Endothelial cell of umbilical vein (primary cell): Measurements from ENCODE around the gene COQ8A. TPM values are rescaled to one million over a fixed set of nuclear protein-coding genes. Genes with fewer than 3 reads are reported as not detected.

Experiments used
- Bru-seq: library from RNA; stranded (reverse); fragments of 400-500 nt; gene quantifications from one replicate; lab custom pipeline; 2021; lab: Mats Ljungman, UMichigan
- BruChase-seq, 2 experiments: library from RNA; stranded (reverse); fragments of 400-500 nt; gene quantifications; one replicate each; lab custom pipeline; 2021; lab: Mats Ljungman, UMichigan
- BruUV-seq: library from RNA; stranded (reverse); fragments of 400-500 nt; replicated peaks from 2 replicates; lab custom pipeline; 2021; lab: Mats Ljungman, UMichigan
- CTCF ChIA-PET: fragments of 300-600, 350-600 bp; sonication (Branson Sonifier 250); formaldehyde crosslinking; loops from one replicate; lab custom pipeline; 2021; ENCODE audit warnings: antibody characterized with exemption, inconsistent platforms; lab: Charles Lee
- POLR2A ChIA-PET: fragments of 300-600, 350-600 bp; sonication (Branson Sonifier 250); formaldehyde crosslinking; loops from one replicate; lab custom pipeline; 2021; ENCODE audit warnings: antibody characterized with exemption, inconsistent platforms; lab: Charles Lee
- DNase-seq: peaks from one replicate; pipeline ENCODE4 v3.0.0-alpha.2; 2011; ENCODE audit warnings: low read depth, low spot score
- FAIRE-seq: peaks from 2 replicates; lab custom pipeline; 2011; peaks lifted over from hg19 to GRCh38; lab: Jason Lieb, UNC
- H2AFZ ChIP-seq: 2 replicates; pipeline ENCODE4 v1.6.0; 2012; ENCODE audit warnings: low read depth, low read length, control low read depth, inconsistent platforms
- H3K27ac ChIP-seq: 2 replicates; pipeline ENCODE4 v1.5.1; 2011; ENCODE audit warnings: low read depth, mild to moderate bottlenecking, control low read depth, low read length, moderate library complexity; ENCODE audit not compliant: insufficient read depth
- H3K27me3 ChIP-seq, 2 experiments: 2 replicates each; pipeline versions ENCODE4 v1.6.0 to v1.6.1; 2011; ENCODE audit warnings: low read length in 2 of 2, mixed read lengths in 1 of 2; ENCODE audit not compliant: control insufficient read depth in 2 of 2, insufficient read depth in 2 of 2
- H3K36me3 ChIP-seq, 2 experiments: 2 replicates in 1 of 2; 3 replicates in 1 of 2; pipeline ENCODE4 v1.5.1; 2011; ENCODE audit warnings: low read length in 2 of 2, mild to moderate bottlenecking in 1 of 2, moderate library complexity in 1 of 2; ENCODE audit not compliant: control insufficient read depth in 2 of 2, insufficient read depth in 2 of 2; ENCODE audit errors: extremely low read depth in 1 of 2
- H3K4me1 ChIP-seq: 3 replicates; pipeline ENCODE4 v1.5.1; 2011; ENCODE audit warnings: mild to moderate bottlenecking, low read length; ENCODE audit not compliant: control insufficient read depth, insufficient read depth; ENCODE audit errors: extremely low read depth
- H3K4me2 ChIP-seq: 2 replicates; pipeline ENCODE4 v1.6.1; 2011; ENCODE audit warnings: low read length, control low read depth, mixed read lengths; ENCODE audit not compliant: insufficient read depth
- H3K4me3 ChIP-seq, 3 experiments: fragments of 200-600 bp in 1 of 3; sonication (generic), shearing (Covaris generic) in 1 of 3; replicated peaks in 1 of 3; 2 replicates each; pipeline ENCODE4 v1.5.1; 2011 to 2016; ENCODE audit warnings: control low read depth in 3 of 3, low read length in 3 of 3, mild to moderate bottlenecking in 2 of 3, inconsistent platforms in 1 of 3, low read depth in 1 of 3, moderate library complexity in 1 of 3; ENCODE audit not compliant: insufficient read depth in 1 of 3
- H3K79me2 ChIP-seq: 2 replicates; pipeline ENCODE4 v1.6.0; 2012; ENCODE audit warnings: low read length, inconsistent platforms; ENCODE audit not compliant: control insufficient read depth, insufficient read depth
- H3K9ac ChIP-seq: replicated peaks from 2 replicates; pipeline ENCODE3; 2011; ENCODE audit warnings: low read length, control low read depth; ENCODE audit not compliant: insufficient read depth; ENCODE audit errors: extremely low read depth
- H3K9me1 ChIP-seq: replicated peaks from 3 replicates; pipeline ENCODE4 v1.6.0; 2011; ENCODE audit warnings: mild to moderate bottlenecking, low read length; ENCODE audit not compliant: control insufficient read depth, insufficient read depth; ENCODE audit errors: extremely low read depth
- H3K9me3 ChIP-seq: replicated peaks from 2 replicates; pipeline ENCODE4 v1.5.1; 2012; ENCODE audit warnings: low read length, inconsistent platforms; ENCODE audit not compliant: control insufficient read depth, insufficient read depth
- H4K20me1 ChIP-seq: replicated peaks from 2 replicates; pipeline ENCODE3; 2011; ENCODE audit warnings: mild to moderate bottlenecking, low read length; ENCODE audit not compliant: control insufficient read depth, insufficient read depth; ENCODE audit errors: extremely low read depth
- GATA2 ChIP-seq: IDR thresholded peaks from 2 replicates; pipeline ENCODE4 v1.7.0; 2011; ENCODE audit warnings: low read depth, mild to moderate bottlenecking, moderate library complexity, mixed read lengths, low read length; ENCODE audit not compliant: insufficient read length, insufficient read depth
- POLR2AphosphoS5 ChIP-seq: IDR thresholded peaks from 2 replicates; pipeline ENCODE4 v1.6.1; 2012; ENCODE audit warnings: low read depth, mild to moderate bottlenecking, control low read depth, low read length, moderate library complexity; ENCODE audit not compliant: insufficient read depth
- dilution Hi-C: fragments of 300-500 bp; cut with MboI; formaldehyde crosslinking; loops from one replicate; pipeline ENCODE4 v1.15.0; 2019; ENCODE audit warnings: low sequenced_read_pairs; ENCODE audit not compliant: extremely low pct_ligation_motif_present
- intact Hi-C: fragments of 100-400 bp; cut with micrococcal nuclease; formaldehyde crosslinking; loops from one replicate; pipeline ENCODE4 v1.10.0; 2022
- long read RNA-seq: library from polyadenylated mRNA; stranded (forward); transcript quantifications from one replicate; pipeline ENCODE4 v2.0.0, GENCODE V29; 2021
- polyA minus RNA-seq, 3 experiments: library from RNA; depleted of rRNA, polyadenylated mRNA; stranded (reverse); fragments of >200 nt; gene quantifications; 1 replicate in 1 of 3; 2 replicates in 2 of 3; pipeline ENCODE4 v1.2.3, GENCODE V29; 2011
- polyA plus RNA-seq, 4 experiments: library from polyadenylated mRNA; depleted of rRNA in 3 of 4; stranded (reverse) in 3 of 4; unstranded in 1 of 4; fragments of >200 nt; gene quantifications; 2 replicates each; pipeline versions ENCODE4 v1.2.1 to v1.2.3, GENCODE V29; 2011 to 2012; ENCODE audit warnings: missing spikeins in 1 of 4
- total RNA-seq: library from RNA; stranded (reverse); gene quantifications from 2 replicates; pipeline ENCODE4 v1.2.3, GENCODE V29; 2021
- TF ChIP-seq, protein P1 (sequence below): IDR thresholded peaks from 2 replicates; pipeline ENCODE4 v1.6.1; 2011; ENCODE audit not compliant: insufficient read depth, insufficient read length

The COQ8A gene
- total RNA-seq, result 7.3 and 9.4 TPM in 2 replicates
- polyA plus RNA-seq, result 5.7 and 6.8 TPM in 2 replicates
- 4.5 and 5.3 TPM in 2 replicates for polyA plus RNA-seq (2011; cell fraction: cytosol; rRNA removed)
- polyA plus RNA-seq (2011; cell fraction: nucleus; rRNA removed), result 14.8 and 14.9 TPM in 2 replicates
- 4.5 and 6.5 TPM in 2 replicates for polyA plus RNA-seq (2012)
- polyA minus RNA-seq, result 5.6 and 6.3 TPM in 2 replicates
- polyA minus RNA-seq (2011; cell fraction: cytosol; rRNA and poly(A)+ RNA removed), result 11.8 TPM
- 3.5 and 4.9 TPM in 2 replicates for polyA minus RNA-seq (2011; cell fraction: nucleus; rRNA and poly(A)+ RNA removed)
- Bru-seq, nascent RNA, result percentile 34 among the genes with signal in this experiment
- BruChase-seq, experiment 1, labeled RNA remaining after a 6-hour chase, result percentile 38 among the genes with signal in this experiment
- percentile 36 among the genes with signal in this experiment for BruChase-seq, experiment 2, labeled RNA remaining after a 2-hour chase
- long read RNA-seq, transcript COQ8A-201 (15 exons, 2,872 nt), result major isoform, 9 of 10 reads
- long read RNA-seq, partial matches to known transcripts, result 0 of 10 reads
- long read RNA-seq, other reads (novel, unspliced or antisense), result 1 of 10 reads

GRCh38 chr1:226940029-226940805 lies at the start of gene COQ8A:
COQ8A (plus strand) TSS chr1:226940294; CDS start chr1:226961386, 21,092 bp downstream.
- FAIRE-seq, result peak; percentile 100
- peak within 1 kb of the TSS; percentile 40 to 63 (median 54) for H3K4me3 ChIP-seq
- H2AFZ ChIP-seq, result peak within 1 kb of the TSS; percentile 80
- H3K27ac ChIP-seq, result peak within 1 kb of the TSS; percentile 46
- no peaks in the 10 kb centered on the region for H4K20me1 ChIP-seq
- no peaks in the 10 kb centered on the region for H3K79me2 ChIP-seq
- TF ChIP-seq POLR2AphosphoS5, result peak; percentile 51
- TF ChIP-seq, protein P1, sequence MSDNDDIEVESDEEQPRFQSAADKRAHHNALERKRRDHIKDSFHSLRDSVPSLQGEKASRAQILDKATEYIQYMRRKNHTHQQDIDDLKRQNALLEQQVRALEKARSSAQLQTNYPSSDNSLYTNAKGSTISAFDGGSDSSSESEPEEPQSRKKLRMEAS, result peak; percentile 45
- no peak for TF ChIP-seq GATA2
- peak; percentile 99 for DNase-seq
- peaks cover 7% of the 10 kb centered on the region for H3K4me1 ChIP-seq
- no peaks in the 10 kb centered on the region for H3K9me3 ChIP-seq
- H3K9ac ChIP-seq, result peak within 1 kb of the TSS; percentile 57
- POLR2A ChIA-PET, result interaction anchor here (1.2 kb wide), 1 partner anchor 112 kb away, joined by 3 read pairs; no protein-coding TSS in a partner anchor
- CTCF ChIA-PET, result interaction anchor here (0.6 to 2.3 kb wide), 7 partner anchors 9 to 508 kb away, joined by 3 to 10 read pairs (median 4); partner anchors contain the start of gene STUM
- no peaks in the 10 kb centered on the region for H3K27me3 ChIP-seq
- no peaks in the 10 kb centered on the region for H3K36me3 ChIP-seq
- BruUV-seq, result no TSS peak
- dilution Hi-C loops (no loop called here), intact Hi-C loops (loop anchor here (1.0 to 10.0 kb wide), 2 partner anchors 70 to 205 kb away; partner anchors contain the start of genes ITPKB and PSEN2)
- H3K9me1 ChIP-seq, result no peaks in the 10 kb centered on the region
- peak within 1 kb of the TSS; percentile 79 for H3K4me2 ChIP-seq
